HEK293 (cell line): ENCODE measurements around the gene PAQR6.

Source experiments
- KLF8 ChIP-seq: fragments of 450-650 bp; formaldehyde crosslinking; IDR thresholded peaks from 2 replicates; pipeline ENCODE4 v1.5.1; 2016; ENCODE audit warnings: missing biosample characterization, missing genetic modification characterization
- MZF1 ChIP-seq: fragments of 450-650 bp; formaldehyde crosslinking; IDR thresholded peaks from 2 replicates; pipeline ENCODE4 v1.5.1; 2017; ENCODE audit warnings: missing biosample characterization, missing genetic modification characterization, borderline replicate concordance
- SALL2 ChIP-seq: fragments of 450-650 bp; formaldehyde crosslinking; IDR thresholded peaks from 2 replicates; pipeline ENCODE4 v1.5.0; 2017; ENCODE audit warnings: missing biosample characterization, mild to moderate bottlenecking, missing genetic modification characterization, borderline replicate concordance
- SETDB1 ChIP-seq: IDR thresholded peaks from one replicate; pipeline ENCODE4 v1.6.1; 2017; ENCODE audit warnings: mild to moderate bottlenecking, low read length, moderate library complexity, mixed read lengths; ENCODE audit not compliant: insufficient read length
- WT1 ChIP-seq: fragments of 450-650 bp; formaldehyde crosslinking; IDR thresholded peaks from 2 replicates; pipeline ENCODE4 v1.5.1; 2016; ENCODE audit warnings: missing biosample characterization, missing genetic modification characterization
- ZBTB8A ChIP-seq: fragments of 450-650 bp; formaldehyde crosslinking; IDR thresholded peaks from 2 replicates; pipeline ENCODE4 v1.5.1; 2016; ENCODE audit warnings: missing biosample characterization, missing genetic modification characterization
- ZFP41 ChIP-seq: fragments of 450-650 bp; formaldehyde crosslinking; IDR thresholded peaks from 2 replicates; pipeline ENCODE4 v1.5.1; 2016; ENCODE audit warnings: missing biosample characterization, missing genetic modification characterization, borderline replicate concordance
- ZNF2 ChIP-seq: fragments of 450-650 bp; formaldehyde crosslinking; IDR thresholded peaks from 2 replicates; pipeline ENCODE4 v1.5.1; 2016; ENCODE audit warnings: missing biosample characterization, missing genetic modification characterization
- ZNF221 ChIP-seq: fragments of 450-650 bp; formaldehyde crosslinking; IDR thresholded peaks from 2 replicates; pipeline ENCODE4 v1.5.1; 2017; ENCODE audit warnings: missing biosample characterization, missing genetic modification characterization, borderline replicate concordance
- ZNF24 ChIP-seq: fragments of 450-650 bp; formaldehyde crosslinking; IDR thresholded peaks from 2 replicates; pipeline ENCODE4 v1.5.1; 2016; ENCODE audit warnings: missing biosample characterization, missing genetic modification characterization
- ZNF423 ChIP-seq: fragments of 450-650 bp; formaldehyde crosslinking; IDR thresholded peaks from 2 replicates; pipeline ENCODE4 v1.5.1; 2016; ENCODE audit warnings: missing biosample characterization, missing genetic modification characterization
- ZNF473 ChIP-seq: fragments of 450-650 bp; formaldehyde crosslinking; IDR thresholded peaks from 2 replicates; pipeline ENCODE4 v1.5.1; 2017; ENCODE audit warnings: missing biosample characterization, missing genetic modification characterization
- ZNF585B ChIP-seq: fragments of 450-650 bp; formaldehyde crosslinking; IDR thresholded peaks from 2 replicates; pipeline ENCODE4 v1.5.1; 2016; ENCODE audit warnings: missing biosample characterization, missing genetic modification characterization
- ZNF626 ChIP-seq: fragments of 450-650 bp; sonication (Bioruptor Pico); formaldehyde crosslinking; IDR thresholded peaks from 2 replicates; pipeline ENCODE4 v1.5.1; 2018; ENCODE audit warnings: missing biosample characterization, missing genetic modification characterization, inconsistent platforms
- ZNF747 ChIP-seq: fragments of 450-650 bp; formaldehyde crosslinking; IDR thresholded peaks from 2 replicates; pipeline ENCODE4 v1.5.1; 2016; ENCODE audit warnings: missing biosample characterization, missing genetic modification characterization
- ZNF785 ChIP-seq: fragments of 450-650 bp; formaldehyde crosslinking; IDR thresholded peaks from 2 replicates; pipeline ENCODE4 v1.5.1; 2016; ENCODE audit warnings: missing biosample characterization, missing genetic modification characterization
- ZNF792 ChIP-seq: fragments of 450-650 bp; formaldehyde crosslinking; IDR thresholded peaks from 2 replicates; pipeline ENCODE4 v1.5.1; 2016; ENCODE audit warnings: missing biosample characterization, missing genetic modification characterization
- TF ChIP-seq, protein P1 (sequence below): fragments of 450-650 bp; formaldehyde crosslinking; IDR thresholded peaks from 2 replicates; pipeline ENCODE4 v1.5.1; 2016; ENCODE audit warnings: missing biosample characterization, missing genetic modification characterization
- TF ChIP-seq, protein P2 (sequence below): fragments of 450-650 bp; formaldehyde crosslinking; conservative IDR thresholded peaks from 2 replicates; pipeline ENCODE4 v1.5.1; 2016; ENCODE audit warnings: low read depth, missing biosample characterization, missing genetic modification characterization
- TF ChIP-seq, protein P3 (sequence below): fragments of 450-650 bp; formaldehyde crosslinking; IDR thresholded peaks from 2 replicates; pipeline ENCODE4 v1.5.1; 2016; ENCODE audit warnings: missing biosample characterization, missing genetic modification characterization
- TF ChIP-seq, protein P4 (sequence below): fragments of 450-650 bp; formaldehyde crosslinking; IDR thresholded peaks from 2 replicates; pipeline ENCODE4 v1.5.1; 2016; ENCODE audit warnings: missing biosample characterization, missing genetic modification characterization, borderline replicate concordance
- TF ChIP-seq, protein P5 (sequence below): fragments of 450-650 bp; formaldehyde crosslinking; IDR thresholded peaks from 2 replicates; pipeline ENCODE4 v1.5.1; 2016; ENCODE audit warnings: missing biosample characterization, missing genetic modification characterization

Gene PAQR6

DNA sequence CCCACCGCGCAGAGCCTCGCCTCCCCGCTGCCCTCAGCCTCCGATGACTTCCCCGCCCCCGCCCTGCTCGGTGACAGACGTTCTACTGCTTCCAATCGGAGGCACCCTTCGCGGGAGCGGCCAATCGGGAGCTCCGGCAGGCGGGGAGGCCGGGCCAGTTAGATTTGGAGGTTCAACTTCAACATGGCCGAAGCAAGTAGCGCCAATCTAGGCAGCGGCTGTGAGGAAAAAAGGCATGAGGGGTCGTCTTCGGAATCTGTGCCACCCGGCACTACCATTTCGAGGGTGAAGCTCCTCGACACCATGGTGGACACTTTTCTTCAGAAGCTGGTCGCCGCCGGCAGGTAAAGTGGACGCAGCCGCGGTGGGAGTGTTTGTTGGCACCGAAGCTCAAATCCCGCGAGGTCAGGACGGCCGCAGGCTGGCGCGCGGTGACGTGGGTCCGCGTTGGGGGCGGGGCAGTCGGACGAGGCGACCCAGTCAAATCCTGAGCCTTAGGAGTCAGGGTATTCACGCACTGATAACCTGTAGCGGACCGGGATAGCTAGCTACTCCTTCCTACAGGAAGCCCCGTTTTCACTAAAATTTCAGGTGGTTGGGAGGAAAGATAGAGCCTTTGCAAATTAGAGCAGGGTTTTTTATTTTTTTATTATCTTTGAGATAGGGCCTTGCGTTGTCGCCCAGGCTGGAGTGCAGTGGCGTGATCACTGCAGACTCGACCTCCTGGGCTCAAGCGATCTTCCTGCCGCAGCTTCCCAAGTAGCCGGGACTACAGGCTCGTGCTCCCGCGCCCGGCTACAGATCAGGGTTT is 34.8 kb downstream of the PAQR6 start, which contains the start of gene PMF1 (continued):
- TF ChIP-seq ZBTB8A (tag by site-specific recombination) (peak; percentile 44; the same call in 1 of the 2 replicates), SALL2 (tag by site-specific recombination) (no peak), ZNF473 (tag by site-specific recombination) (no peak), SETDB1 (no peak), ZNF626 (tag by site-specific recombination) (no peak), ZNF792 (tag by site-specific recombination) (no peak), WT1 (tag by site-specific recombination) (peak; percentile 50), ZNF2 (tag by site-specific recombination) (peak; percentile 94), KLF8 (tag by site-specific recombination) (peak; percentile 86), ZNF221 (tag by site-specific recombination) (no peak; the same call in 1 of the 2 replicates), ZFP41 (no peak), ZNF785 (tag by site-specific recombination) (no peak), ZNF423 (tag by site-specific recombination) (no peak; the same call in 1 of the 2 replicates), ZNF24 (tag by site-specific recombination) (peak; percentile 68; the same call in 1 of the 2 replicates), ZNF585B (no peak), MZF1 (tag by site-specific recombination) (no peak), ZNF747 (no peak)
- TF ChIP-seq, protein P1, sequence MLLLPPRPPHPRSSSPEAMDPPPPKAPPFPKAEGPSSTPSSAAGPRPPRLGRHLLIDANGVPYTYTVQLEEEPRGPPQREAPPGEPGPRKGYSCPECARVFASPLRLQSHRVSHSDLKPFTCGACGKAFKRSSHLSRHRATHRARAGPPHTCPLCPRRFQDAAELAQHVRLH (tag by site-specific recombination), result no peak; the same call in none of the 2 replicates
- TF ChIP-seq, protein P2, sequence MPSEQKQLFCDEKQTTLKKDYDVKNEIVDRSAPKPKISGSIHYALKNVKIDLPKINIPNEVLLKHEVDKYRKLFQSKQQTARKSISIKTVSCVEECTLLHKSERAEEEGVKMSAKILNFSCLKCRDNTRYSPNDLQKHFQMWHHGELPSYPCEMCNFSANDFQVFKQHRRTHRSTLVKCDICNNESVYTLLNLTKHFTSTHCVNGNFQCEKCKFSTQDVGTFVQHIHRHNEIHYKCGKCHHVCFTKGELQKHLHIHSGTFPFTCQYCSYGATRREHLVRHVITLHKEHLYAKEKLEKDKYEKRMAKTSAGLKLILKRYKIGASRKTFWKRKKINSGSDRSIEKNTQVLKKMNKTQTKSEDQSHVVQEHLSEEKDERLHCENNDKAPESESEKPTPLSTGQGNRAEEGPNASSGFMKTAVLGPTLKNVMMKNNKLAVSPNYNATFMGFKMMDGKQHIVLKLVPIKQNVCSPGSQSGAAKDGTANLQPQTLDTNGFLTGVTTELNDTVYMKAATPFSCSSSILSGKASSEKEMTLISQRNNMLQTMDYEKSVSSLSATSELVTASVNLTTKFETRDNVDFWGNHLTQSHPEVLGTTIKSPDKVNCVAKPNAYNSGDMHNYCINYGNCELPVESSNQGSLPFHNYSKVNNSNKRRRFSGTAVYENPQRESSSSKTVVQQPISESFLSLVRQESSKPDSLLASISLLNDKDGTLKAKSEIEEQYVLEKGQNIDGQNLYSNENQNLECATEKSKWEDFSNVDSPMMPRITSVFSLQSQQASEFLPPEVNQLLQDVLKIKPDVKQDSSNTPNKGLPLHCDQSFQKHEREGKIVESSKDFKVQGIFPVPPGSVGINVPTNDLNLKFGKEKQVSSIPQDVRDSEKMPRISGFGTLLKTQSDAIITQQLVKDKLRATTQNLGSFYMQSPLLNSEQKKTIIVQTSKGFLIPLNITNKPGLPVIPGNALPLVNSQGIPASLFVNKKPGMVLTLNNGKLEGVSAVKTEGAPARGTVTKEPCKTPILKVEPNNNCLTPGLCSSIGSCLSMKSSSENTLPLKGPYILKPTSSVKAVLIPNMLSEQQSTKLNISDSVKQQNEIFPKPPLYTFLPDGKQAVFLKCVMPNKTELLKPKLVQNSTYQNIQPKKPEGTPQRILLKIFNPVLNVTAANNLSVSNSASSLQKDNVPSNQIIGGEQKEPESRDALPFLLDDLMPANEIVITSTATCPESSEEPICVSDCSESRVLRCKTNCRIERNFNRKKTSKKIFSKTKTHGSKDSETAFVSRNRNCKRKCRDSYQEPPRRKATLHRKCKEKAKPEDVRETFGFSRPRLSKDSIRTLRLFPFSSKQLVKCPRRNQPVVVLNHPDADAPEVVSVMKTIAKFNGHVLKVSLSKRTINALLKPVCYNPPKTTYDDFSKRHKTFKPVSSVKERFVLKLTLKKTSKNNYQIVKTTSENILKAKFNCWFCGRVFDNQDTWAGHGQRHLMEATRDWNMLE (tag by site-specific recombination), result peak; percentile 36; the same call in 1 of the 2 replicates
- TF ChIP-seq, protein P3, sequence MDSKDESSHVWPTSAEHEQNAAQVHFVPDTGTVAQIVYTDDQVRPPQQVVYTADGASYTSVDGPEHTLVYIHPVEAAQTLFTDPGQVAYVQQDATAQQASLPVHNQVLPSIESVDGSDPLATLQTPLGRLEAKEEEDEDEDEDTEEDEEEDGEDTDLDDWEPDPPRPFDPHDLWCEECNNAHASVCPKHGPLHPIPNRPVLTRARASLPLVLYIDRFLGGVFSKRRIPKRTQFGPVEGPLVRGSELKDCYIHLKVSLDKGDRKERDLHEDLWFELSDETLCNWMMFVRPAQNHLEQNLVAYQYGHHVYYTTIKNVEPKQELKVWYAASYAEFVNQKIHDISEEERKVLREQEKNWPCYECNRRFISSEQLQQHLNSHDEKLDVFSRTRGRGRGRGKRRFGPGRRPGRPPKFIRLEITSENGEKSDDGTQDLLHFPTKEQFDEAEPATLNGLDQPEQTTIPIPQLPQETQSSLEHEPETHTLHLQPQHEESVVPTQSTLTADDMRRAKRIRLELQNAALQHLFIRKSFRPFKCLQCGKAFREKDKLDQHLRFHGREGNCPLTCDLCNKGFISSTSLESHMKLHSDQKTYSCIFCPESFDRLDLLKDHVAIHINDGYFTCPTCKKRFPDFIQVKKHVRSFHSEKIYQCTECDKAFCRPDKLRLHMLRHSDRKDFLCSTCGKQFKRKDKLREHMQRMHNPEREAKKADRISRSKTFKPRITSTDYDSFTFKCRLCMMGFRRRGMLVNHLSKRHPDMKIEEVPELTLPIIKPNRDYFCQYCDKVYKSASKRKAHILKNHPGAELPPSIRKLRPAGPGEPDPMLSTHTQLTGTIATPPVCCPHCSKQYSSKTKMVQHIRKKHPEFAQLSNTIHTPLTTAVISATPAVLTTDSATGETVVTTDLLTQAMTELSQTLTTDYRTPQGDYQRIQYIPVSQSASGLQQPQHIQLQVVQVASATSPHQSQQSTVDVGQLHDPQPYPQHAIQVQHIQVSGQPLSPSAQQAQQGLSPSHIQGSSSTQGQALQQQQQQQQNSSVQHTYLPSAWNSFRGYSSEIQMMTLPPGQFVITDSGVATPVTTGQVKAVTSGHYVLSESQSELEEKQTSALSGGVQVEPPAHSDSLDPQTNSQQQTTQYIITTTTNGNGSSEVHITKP (tag by site-specific recombination), result peak; percentile 93
- TF ChIP-seq, protein P4, sequence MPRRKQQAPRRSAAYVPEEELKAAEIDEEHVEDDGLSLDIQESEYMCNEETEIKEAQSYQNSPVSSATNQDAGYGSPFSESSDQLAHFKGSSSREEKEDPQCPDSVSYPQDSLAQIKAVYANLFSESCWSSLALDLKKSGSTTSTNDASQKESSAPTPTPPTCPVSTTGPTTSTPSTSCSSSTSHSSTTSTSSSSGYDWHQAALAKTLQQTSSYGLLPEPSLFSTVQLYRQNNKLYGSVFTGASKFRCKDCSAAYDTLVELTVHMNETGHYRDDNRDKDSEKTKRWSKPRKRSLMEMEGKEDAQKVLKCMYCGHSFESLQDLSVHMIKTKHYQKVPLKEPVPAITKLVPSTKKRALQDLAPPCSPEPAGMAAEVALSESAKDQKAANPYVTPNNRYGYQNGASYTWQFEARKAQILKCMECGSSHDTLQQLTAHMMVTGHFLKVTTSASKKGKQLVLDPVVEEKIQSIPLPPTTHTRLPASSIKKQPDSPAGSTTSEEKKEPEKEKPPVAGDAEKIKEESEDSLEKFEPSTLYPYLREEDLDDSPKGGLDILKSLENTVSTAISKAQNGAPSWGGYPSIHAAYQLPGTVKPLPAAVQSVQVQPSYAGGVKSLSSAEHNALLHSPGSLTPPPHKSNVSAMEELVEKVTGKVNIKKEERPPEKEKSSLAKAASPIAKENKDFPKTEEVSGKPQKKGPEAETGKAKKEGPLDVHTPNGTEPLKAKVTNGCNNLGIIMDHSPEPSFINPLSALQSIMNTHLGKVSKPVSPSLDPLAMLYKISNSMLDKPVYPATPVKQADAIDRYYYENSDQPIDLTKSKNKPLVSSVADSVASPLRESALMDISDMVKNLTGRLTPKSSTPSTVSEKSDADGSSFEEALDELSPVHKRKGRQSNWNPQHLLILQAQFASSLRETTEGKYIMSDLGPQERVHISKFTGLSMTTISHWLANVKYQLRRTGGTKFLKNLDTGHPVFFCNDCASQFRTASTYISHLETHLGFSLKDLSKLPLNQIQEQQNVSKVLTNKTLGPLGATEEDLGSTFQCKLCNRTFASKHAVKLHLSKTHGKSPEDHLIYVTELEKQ (tag by site-specific recombination), result no peak
- TF ChIP-seq, protein P5, sequence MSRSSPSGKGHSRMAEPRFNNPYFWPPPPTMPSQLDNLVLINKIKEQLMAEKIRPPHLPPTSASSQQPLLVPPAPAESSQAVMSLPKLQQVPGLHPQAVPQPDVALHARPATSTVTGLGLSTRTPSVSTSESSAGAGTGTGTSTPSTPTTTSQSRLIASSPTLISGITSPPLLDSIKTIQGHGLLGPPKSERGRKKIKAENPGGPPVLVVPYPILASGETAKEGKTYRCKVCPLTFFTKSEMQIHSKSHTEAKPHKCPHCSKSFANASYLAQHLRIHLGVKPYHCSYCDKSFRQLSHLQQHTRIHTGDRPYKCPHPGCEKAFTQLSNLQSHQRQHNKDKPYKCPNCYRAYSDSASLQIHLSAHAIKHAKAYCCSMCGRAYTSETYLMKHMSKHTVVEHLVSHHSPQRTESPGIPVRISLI (tag by site-specific recombination), result 0 out of 2 replicates have a peak, but pooled peaks have one; percentile 23
